ENCODE results near the gene RRAS2.

GRCh38 chr11:14312736-14313438 is 46.1 kb downstream of the RRAS2 start:
- no peak for TF ChIP-seq POLR2AphosphoS5 (IDR thresholded peaks at IDR 0.05)
- TF ChIP-seq CTCF (IDR thresholded peaks at IDR 0.05) = no peak
